Cerebellar cortex (tissue), 1 donor: Measurements from ENCODE around the gene MARS1.
A peak's percentile ranks its signal among the peaks of the same experiment; 100 is the strongest.

Experiments
- DNase-seq: peaks from one replicate; pipeline ENCODE4 v3.0.0-alpha.2; 2015; ENCODE audit warnings: low spot score

MARS1 gene

DNA sequence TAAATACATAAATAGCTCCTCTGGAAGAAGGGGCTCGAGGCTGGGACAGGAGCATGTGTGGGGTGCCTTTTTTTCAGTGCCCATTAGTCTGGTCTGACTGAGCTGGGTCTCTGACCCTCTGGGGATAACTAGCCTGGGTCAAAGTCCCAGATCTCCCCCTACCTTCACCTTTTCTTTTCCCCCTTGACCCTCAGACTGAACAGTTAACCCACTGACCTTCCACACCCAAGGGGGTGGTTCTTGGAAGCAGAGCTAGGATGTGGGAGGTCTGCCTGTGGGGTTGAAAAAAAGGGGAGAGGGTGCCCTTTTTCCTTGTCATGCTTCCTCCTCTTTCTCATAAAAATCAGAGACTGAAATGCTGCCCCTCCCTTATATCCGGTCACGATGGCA lies 29.2 kb upstream of the MARS1 start:
- DNase-seq, result no peak

DNA sequence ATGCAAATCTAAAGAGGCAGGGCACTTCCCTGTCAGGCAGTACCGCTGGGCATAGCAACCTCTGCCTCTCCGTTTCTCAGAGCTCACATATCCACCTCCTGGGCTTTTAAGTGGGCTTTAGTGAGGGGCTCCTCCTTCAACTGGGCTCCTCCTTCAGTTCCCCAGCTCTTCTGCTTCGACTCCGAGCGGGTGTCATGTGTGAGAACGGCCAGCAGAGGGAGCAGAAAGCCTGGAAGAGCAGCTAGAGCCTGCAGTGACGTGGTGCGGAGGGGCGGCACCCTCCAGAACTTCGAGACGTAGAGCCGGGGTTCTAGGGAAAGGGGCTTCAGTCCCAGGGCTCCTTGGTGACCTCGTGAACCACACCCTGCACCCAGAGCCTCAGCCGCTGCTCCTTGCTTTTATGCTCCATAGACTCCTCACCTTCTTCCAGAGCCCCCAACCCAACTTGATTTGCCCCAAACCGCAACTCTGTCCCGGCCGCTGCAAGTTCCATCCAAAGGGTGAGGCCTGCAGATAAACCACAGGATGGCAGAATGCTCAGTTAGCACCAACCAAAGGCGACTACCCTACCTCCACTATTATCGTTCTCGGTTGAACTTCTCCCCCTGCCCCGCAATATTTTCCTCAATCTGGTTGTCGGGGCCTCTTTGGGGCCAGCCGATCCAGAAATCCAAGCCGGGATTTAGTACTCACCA lies 28.7 kb upstream of the MARS1 start:
- DNase-seq, result peak; percentile 96

DNA sequence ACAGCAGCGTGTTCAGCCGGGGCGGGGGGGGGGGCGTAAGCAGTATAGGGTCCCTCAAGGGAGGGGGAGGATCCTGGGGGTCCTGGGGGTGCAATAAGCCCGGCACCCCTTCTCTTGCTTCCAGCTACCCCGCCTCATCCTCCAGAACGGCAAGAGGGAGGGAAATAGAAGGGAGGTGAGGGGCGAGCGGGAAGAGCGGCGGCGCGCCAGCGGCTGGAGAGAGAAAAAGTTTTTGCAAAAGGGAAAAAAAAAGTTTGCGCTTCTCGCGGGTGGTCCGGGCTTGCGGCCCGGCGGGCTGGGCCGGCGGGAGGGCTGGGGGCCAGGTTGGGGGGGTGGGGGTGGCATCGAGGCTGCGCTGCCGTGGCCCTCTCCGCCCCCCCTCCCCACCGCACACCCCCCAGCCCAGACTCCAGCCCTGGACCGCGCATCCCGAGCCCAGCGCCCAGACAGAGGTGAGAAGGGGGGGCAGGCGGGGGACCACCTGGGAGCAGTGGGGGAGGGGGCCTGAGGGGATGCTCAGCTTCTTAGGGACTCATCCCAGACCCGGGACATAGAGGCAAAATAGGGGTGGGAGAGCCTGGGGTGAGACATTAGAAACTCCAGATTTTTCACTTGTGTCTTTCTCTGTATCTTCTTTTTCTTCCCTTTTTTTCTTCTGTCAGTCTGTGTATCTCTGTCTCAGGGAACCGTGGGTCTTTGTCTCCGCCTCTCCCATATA lies 28.0 kb upstream of the MARS1 start, which contains the start of gene GLI1:
Gene GLI1, plus strand, starts transcription at position 36 of the 718 bp plus-strand sequence. CDS start 3,907 bp downstream, outside the sequence.
- no peak for DNase-seq

- DNase-seq, result no peak
Measured at GRCh38 chr12:57460468-57460784, 27.4 kb upstream of the MARS1 start.

DNA sequence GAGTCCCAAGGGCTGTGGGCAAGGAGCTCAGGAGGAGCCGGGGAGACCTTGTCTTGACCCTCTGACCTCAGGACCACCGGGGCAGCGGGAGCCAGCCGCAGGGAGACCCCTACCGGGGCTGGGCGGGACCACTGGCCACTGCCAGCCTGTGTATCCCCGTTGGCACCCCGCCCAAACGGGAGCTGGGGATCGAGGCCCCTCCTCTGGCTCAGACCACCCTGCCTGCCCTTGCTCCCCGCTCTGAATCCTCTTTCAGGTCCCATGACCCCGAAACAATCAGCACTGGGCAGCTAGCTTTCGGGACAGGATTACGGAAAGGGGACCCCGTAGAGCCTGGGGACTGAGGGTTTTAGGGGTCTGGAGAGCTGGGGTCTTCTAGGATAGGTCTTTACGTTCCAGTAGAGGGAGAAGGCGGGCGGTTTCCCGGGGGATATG lies 27.0 kb upstream of the MARS1 start:
- no peak for DNase-seq

GRCh38 chr12:57461276-57461916 lies 26.5 kb upstream of the MARS1 start:
- DNase-seq, result peak; percentile 86

GRCh38 chr12:57461917-57462250 lies 26.0 kb upstream of the MARS1 start:
- no peak for DNase-seq

DNA sequence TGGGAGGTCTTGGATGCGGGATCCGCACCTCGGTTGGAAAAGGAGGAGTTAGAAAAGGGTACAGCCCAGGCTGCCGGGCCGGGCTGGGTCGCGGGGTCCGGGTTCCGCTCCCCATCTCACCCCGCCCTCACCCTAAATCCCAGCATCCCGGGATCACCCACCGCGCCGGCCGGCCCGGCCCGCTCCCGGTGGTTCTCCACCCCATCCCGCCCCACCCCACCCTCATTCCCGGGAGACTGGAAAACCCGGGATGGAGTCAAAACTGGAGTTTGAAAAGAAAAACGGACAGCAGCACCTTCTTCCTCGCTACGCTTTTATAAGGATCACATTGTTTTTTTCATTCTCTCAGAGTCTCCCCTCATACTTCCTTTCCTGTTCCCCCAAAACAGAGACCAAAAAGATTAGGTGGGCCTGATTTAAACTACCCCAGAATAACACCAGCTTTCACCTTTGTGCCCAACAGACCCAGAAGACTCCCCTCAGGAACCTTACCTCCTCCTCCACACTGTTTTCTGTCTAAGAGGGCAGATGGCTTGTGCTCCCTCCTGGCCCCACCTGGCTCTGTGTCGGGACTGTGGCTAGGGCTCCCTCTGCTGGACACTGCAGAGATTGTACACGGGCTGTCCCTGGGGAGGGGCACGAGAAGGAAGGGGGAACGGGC lies 25.5 kb upstream of the MARS1 start:
- DNase-seq, result peak; percentile 95

DNA sequence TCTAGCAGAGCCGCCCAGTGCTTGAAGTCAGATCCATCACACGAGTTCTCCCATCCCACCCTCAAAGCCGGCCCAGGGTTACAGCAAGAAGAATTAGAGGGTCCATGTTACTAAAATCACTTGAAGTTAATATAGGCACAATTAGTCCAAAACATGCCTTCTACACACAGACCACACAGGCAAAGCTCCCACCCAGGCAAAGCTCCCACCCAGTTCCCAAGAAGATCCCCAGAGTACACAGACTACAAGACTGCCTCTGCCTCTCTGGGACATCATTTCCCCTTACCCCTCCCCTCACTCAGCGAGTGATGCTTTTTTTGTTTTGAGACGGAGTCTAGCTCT lies 25.0 kb upstream of the MARS1 start:
- DNase-seq, result no peak

DNA sequence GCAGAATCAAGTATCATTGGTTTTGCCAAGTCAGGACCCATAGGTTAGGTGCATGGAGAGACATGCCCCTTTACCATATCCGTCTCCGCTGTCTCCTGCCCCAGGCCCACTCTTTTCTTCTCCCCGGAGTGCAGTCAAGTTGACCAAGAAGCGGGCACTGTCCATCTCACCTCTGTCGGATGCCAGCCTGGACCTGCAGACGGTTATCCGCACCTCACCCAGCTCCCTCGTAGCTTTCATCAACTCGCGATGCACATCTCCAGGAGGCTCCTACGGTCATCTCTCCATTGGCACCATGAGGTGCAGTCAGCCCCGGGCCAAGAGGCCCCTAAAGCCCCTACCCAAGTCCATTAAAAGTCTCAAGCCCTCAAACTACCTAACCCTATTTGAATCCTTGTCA lies 23.3 kb upstream of the MARS1 start:
- no peak for DNase-seq

- DNase-seq, result no peak
Measured at GRCh38 chr12:57465030-57465746, 22.7 kb upstream of the MARS1 start.

DNA sequence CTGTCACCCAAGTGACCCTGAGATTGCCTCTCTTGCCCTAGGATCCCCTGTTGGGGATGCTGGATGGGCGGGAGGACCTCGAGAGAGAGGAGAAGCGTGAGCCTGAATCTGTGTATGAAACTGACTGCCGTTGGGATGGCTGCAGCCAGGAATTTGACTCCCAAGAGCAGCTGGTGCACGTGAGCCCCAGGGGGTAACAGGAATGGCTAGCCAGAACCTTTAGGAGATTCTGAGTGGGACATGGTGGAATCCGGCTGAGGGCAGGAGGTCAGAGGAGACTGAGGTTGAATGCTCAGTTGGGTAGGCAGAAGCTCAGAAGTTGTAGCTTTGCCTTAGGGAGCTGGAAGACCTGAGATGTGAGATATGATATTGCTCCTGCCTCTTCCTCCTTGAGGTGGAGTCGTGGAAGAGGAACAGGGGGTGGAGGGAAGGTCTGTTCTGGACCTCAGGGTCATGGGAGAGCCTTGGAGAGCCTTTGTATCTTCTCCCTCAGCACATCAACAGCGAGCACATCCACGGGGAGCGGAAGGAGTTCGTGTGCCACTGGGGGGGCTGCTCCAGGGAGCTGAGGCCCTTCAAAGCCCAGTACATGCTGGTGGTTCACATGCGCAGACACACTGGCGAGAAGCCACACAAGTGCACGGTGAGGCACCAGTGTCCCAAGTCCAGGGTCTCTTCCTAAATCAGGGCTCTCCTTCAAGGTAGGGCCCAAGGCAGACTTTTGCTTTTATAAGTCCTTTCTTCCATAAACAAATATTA lies 21.9 kb upstream of the MARS1 start:
- DNase-seq, result no peak

DNA sequence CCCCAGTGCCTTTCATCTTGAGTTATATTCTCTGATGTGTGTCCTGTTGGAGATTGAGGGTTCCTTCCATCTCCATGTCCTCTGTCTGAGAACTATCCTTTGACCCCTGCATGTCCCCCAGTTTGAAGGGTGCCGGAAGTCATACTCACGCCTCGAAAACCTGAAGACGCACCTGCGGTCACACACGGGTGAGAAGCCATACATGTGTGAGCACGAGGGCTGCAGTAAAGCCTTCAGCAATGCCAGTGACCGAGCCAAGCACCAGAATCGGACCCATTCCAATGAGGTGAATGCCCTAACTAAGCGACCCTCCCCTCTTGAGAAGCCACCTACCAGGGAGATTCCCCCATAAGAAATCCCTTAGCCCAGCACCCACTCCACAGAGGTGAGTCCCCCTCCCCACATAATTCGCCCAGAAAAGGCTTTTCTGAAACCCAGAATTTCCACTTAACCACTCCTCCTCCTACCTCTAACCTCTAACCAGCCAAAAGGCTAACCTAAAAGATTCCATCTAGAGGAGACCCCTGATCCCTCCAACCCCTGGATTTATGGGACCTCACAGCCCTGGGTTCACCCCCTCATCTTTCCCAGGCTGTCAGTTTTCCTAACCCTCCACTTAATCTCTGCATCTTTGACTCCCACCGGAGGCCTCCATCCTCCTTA lies 20.5 kb upstream of the MARS1 start:
- no peak for DNase-seq

DNA sequence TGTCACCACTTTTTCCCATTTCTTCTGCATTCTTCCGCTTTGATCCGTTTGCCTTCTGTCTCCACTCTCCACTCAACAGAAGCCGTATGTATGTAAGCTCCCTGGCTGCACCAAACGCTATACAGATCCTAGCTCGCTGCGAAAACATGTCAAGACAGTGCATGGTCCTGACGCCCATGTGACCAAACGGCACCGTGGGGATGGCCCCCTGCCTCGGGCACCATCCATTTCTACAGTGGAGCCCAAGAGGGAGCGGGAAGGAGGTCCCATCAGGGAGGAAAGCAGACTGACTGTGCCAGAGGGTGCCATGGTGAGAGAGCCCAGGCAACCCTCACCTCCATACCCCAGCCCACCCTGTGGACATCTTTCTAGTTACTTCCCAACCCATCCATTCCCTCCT lies 20.0 kb upstream of the MARS1 start:
- no peak for DNase-seq

DNA sequence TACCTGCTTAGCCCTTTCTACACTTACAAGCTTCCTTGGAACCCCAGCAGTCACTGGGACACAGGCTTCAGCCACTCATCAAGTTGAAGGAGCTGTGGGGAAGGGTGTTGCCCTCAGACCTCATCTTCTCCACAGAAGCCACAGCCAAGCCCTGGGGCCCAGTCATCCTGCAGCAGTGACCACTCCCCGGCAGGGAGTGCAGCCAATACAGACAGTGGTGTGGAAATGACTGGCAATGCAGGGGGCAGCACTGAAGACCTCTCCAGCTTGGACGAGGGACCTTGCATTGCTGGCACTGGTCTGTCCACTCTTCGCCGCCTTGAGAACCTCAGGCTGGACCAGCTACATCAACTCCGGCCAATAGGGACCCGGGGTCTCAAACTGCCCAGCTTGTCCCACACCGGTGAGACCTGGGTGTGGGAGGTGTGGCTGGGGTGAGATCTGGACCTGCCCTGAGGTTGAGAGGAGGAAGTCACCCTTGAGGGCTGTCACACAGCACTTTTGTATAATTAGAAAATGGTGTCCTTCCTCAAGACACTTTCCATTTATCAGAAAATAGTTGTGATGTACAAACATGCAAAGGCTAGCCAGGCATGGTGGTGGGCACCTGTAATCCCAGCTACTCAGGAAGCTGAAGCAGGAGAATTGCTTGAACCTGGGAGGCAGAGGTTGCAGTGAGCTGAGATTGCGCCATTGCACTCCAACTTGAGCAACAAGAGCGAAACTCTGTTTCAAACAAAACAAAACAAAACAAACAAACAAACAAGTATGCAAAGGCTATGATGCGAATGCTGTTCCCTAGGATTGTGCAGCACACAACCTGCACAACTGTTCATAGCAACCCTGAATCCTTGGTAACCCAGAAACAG lies 18.3 kb upstream of the MARS1 start:
- DNase-seq, result no peak

DNA sequence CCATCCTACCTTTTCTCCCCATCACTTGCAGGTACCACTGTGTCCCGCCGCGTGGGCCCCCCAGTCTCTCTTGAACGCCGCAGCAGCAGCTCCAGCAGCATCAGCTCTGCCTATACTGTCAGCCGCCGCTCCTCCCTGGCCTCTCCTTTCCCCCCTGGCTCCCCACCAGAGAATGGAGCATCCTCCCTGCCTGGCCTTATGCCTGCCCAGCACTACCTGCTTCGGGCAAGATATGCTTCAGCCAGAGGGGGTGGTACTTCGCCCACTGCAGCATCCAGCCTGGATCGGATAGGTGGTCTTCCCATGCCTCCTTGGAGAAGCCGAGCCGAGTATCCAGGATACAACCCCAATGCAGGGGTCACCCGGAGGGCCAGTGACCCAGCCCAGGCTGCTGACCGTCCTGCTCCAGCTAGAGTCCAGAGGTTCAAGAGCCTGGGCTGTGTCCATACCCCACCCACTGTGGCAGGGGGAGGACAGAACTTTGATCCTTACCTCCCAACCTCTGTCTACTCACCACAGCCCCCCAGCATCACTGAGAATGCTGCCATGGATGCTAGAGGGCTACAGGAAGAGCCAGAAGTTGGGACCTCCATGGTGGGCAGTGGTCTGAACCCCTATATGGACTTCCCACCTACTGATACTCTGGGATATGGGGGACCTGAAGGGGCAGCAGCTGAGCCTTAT lies 17.4 kb upstream of the MARS1 start:
- no peak for DNase-seq

- no peak for DNase-seq
Measured at GRCh38 chr12:57470970-57471656, 16.8 kb upstream of the MARS1 start.

DNA sequence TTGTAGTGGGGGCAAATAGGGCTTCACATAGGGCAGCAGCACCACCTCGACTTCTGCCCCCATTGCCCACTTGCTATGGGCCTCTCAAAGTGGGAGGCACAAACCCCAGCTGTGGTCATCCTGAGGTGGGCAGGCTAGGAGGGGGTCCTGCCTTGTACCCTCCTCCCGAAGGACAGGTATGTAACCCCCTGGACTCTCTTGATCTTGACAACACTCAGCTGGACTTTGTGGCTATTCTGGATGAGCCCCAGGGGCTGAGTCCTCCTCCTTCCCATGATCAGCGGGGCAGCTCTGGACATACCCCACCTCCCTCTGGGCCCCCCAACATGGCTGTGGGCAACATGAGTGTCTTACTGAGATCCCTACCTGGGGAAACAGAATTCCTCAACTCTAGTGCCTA lies 16.2 kb upstream of the MARS1 start:
- DNase-seq, result no peak

- DNase-seq, result no peak
Measured at GRCh38 chr12:57472391-57472790, 15.5 kb upstream of the MARS1 start.
